ENCODE measurements around the gene KMT5B.

GRCh38 chr11:68196219-68196618 lies 16.9 kb downstream of the KMT5B start:
- TF ChIP-seq CTCF (IDR thresholded peaks at IDR 0.05; ENCODE audit: low read depth, low read length, poor library complexity, severe bottlenecking) (no peak), EZH2phosphoT487 (IDR thresholded peaks at IDR 0.05; ENCODE audit: borderline replicate concordance, low read length) (no peak)

Data from DOHH2 (cell line).